NK-92 (cell line): ENCODE data around the gene DNAJA3.

ENCODE experiments used
- DNase-seq: peaks from one replicate; lab custom pipeline; 2025; ENCODE audit not compliant: unreplicated experiment; lab: John Stamatoyannopoulos, UW

DNAJA3 gene

GRCh38 chr16:4433228-4433627 is 7.6 kb downstream of the DNAJA3 start:
- no peak for DNase-seq

DNA sequence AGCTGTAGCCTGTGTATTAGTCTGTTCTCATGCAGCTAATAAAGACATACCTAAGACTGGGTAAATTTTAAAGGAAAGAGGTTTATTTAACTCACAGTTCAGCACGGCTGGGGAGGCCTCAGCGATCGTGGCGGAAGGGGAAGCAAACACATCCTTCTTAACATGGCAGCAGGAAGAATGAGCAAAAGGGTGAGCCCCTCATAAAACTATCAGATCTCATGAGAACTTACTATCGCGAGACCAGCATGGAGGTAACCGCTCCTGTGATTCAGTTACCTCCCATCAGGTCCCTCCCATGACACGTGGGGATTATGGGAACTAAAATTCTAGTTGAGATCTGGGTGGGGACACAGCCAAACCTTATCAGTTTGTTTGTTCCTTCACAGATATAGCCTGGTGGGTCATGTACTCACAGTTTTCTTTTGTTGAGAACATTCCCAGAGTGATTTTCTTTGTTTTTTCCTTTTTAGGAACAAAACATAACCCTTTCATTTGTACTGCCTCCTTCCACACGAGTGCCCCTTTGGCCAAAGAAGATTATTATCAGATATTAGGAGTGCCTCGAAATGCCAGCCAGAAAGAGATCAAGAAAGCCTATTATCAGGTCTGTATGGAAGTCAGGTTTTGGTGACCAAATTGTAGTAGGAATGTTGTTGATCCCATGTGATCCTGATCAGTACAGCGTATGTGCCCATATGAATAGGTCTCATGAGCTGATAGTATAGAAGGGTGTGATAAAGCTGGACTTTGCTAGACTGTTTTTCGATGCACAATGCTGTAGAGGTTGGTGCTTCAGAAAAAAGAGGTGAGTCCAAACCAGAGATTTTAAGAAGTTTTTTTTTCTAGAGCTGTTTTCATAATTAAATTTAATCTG is 8.5 kb downstream of the DNAJA3 start:
- no peak for DNase-seq

- no peak for DNase-seq
Observed at GRCh38 chr16:4435337-4436067, 9.8 kb downstream of the DNAJA3 start.

GRCh38 chr16:4437366-4437765 is 11.7 kb downstream of the DNAJA3 start:
- DNase-seq: no peak

- no peak for DNase-seq
Observed at GRCh38 chr16:4442371-4442770, 16.7 kb downstream of the DNAJA3 start.

GRCh38 chr16:4443271-4443670 is 17.6 kb downstream of the DNAJA3 start:
- no peak for DNase-seq

DNA sequence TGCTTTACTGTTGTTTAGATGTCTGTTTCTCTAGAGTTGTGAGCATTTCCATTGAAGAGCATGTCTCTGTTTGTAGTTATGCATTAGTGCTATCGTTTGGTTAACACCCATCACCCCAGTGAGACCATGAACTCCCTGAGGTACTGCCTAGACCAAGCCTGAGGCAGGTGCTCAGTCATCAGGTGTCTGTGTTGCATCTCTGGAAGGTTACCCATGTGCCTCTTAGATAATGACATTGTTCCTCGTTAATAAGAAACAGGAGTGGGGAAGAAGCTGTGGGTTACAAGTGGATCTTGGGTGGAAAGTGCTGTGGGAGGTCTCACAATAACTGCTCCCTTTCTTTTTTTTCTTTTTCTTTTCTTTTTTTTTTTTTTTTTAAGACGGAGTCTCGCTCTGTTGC is 18.3 kb downstream of the DNAJA3 start:
- DNase-seq: no peak

- no peak for DNase-seq
Observed at GRCh38 chr16:4450430-4450829, 24.8 kb downstream of the DNAJA3 start.

DNA sequence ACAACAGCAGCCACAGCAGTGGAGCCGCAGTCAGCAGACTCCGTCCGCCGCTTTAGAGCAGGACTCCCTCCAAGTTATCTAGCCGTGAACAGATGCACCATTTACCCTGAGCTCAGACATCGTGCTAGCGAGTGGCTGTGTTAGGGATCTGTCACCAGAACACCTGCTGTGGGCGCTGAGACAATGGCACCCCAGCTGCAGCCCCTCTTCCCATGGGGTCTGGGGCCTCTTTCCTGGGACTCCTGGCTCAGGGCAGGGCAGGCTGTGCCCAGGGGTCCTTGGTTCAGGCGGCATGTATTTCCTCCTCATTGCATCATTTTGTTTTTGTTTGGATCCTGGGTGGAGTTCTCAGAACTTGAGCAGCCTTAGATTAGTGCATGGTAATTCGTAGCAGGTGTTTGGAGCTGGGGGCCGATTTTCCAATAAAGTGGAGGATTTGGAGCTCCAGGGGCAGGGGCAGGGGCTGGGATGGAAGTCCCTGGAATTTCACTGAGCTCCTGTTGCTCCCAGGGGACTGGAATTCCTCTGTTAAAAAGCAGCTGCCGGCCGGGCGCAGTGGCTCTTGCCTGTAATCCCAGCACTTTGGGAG is 25.4 kb downstream of the DNAJA3 start:
- DNase-seq: no peak

GRCh38 chr16:4452674-4453073 is 27.0 kb downstream of the DNAJA3 start:
- DNase-seq: no peak

DNA sequence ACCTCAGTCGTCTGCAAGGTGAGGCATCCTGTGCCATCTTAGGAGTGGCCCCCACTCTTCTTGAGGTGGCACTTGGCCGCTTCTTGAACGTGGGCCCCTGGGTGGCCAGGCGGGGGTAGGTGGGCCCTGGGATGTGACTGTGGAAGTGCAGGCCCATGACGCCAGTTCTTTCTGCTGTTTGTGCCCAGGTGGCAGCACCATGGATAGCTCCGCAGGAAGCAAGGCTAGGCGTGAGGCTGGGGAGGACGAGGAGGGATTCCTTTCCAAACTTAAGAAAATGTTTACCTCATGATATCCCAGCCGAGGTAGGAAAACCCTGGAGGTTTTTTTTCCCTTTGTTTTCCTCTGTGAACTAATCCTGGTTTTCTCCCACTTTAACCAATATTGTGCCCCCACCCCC is 29.0 kb downstream of the DNAJA3 start:
- no peak for DNase-seq

- no peak for DNase-seq
Observed at GRCh38 chr16:4455081-4455480, 29.4 kb downstream of the DNAJA3 start.

- no peak for DNase-seq
Observed at GRCh38 chr16:4455951-4456350, 30.3 kb downstream of the DNAJA3 start.

- DNase-seq: no peak
Observed at GRCh38 chr16:4460936-4461249, 35.2 kb downstream of the DNAJA3 start.

DNA sequence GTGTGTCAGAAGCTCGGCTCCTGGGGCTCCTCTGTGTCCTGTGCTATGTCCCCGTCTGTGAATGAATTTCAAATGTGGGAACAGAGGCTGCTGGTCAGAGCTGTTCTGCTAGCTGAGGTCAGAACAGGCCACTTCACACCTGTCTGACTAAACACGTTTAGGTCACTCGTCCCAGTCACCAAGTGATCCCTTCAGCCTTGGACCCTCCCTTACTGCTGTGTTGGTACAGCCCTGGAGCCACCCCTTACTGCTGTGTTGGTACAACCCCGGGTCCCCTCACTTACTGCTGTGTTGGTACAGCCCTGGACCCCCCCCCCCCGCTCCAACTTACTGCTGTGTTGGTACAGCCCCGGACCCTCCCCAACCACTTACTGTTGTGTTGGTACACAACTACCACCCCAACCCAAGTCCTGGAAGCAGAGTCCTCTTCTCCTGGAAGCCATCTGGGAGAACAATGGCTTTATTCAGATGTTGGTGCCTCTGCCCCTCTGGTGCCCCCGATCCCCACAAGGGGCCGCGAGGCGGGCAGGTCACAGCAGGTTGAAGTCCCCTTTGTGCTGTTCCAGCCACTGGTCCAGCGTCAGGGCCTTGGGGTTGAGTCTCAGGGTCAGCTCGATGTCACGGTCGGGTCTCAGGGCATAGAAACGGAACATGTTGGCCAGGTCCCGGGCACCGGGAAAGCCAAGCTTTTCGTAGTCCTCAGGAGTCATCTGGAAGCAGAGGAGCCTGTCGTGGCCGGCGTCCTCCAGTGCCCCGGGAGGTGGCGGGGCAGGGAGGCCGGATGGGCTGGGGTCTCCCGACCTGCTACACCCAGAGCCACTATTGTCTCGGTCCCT is 35.8 kb downstream of the DNAJA3 start:
- DNase-seq: no peak

DNA sequence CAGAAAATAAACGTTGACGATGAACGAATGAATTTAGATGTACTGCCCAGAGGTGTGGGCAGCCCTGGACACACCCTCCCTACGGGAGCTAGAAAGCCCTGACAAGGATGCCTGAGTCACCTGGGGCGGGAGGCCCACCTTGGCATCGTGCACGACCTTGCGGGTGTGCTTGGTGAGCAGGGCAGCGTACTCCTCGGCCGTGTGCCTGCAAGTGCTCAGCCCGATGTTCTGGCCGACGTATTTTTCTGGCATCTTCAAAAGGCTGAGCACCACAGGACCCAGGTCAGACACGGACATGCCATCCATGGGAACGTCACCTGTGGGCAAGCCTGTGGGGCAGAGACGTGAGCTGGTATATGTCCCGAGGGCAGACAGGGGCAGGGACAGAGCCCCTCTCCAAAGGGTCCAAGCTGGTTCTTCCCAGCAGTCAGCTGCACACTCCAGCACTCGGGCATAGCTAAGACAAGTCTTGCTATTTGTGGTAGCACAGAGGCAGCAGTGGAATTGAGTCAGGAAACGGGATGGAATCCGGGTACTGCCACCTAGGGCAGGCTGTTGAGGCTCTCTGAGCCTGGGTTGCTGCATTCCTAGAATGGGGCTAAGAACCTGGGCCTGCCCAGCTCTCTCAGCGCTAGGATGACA is 38.0 kb downstream of the DNAJA3 start:
- no peak for DNase-seq

DNA sequence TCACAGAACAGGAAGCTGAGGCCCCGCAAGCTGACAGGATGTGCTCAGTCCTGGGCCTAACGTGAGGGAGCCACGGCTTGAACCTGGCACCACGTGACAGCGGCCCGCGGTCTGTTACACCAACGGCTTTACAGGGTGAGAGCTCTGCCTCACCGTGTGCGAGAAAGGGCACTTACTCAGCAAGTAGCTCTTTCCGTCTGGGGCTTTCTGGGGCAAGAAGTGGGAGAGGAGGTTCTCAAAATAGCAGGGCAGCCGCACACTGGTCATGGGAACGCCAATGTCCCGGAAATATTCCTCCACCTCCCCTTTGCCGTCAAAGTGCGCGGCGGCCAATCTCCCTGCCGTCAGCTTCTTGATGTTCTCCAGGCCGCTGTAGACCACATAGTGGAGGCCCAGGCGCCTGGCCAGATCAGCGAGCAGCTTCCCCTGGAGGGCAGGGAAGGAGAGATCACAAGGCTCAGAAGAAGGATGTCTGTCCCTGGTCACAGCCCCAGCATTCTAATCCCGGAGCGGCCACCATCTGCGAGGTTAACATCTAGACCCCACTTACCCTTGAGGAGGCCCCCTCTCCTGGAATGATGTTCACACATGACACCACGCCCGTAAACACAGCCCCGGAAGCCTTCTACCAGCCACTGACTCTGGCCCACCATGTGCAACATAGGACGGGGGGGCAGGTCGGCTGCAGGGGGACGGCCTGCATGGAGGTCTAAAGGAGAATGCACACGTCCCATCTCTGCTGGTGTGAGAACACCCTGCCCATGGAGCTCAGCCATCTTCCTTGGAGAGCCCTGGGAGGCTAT is 40.5 kb downstream of the DNAJA3 start:
- no peak for DNase-seq

GRCh38 chr16:4467916-4468315 is 42.2 kb downstream of the DNAJA3 start:
- DNase-seq: no peak

DNA sequence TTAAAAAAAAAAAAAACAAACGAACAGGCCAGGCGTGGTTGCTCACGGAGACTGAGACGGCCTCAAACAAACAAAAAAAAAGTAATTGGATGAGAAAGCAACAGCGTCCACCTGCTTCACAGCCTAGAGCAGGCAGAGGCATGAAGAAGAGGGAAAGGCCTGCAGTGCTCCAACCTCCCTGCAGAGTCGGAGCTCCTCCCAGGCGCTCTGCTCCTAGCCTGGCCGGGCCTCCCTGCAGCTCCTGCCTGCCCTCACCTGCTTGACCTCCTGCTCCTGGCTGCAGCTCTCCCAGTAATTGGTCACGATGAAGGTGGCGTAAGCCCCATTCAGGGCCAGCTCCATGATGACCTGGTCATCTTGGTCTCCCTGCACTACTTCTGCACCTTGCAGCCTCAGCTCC is 43.3 kb downstream of the DNAJA3 start:
- DNase-seq: no peak

DNA sequence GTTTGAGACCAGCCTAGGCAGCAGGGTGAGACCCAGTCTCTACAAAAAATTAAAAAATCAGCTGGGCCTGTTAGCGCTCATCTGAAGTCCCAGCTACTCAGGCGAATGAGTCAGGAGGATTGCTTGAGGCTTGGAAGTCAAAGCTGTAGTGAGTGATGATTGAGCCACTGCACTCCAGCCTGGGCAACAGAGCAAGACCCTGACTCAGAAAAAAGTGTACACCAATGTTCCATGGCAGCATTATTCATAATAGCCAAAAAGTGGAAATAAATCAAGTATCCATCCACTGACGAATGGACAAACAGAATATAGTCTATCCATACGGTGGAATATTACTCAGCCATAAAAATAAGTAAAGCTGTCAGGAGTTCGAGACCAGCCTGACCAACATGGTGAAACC is 46.2 kb downstream of the DNAJA3 start:
- DNase-seq: no peak
